ENCODE data around the gene GALNT10.
"Not testable (repeated sequence)": the region's sequence is repeated elsewhere in the genome, so short reads cannot be mapped to it uniquely, and the experiment has no call there.

The GALNT10 gene

GRCh38 chr5:154356020-154356655, 165.6 kb downstream of the GALNT10 start:
- intact Hi-C loops (cut with DNase I): no loop called here
- no peak for DNase-seq

- DNase-seq: no peak
- intact Hi-C loops (cut with DNase I): no loop called here
These were observed 166.4 kb downstream of the GALNT10 start for GRCh38 chr5:154356958-154357357.

- intact Hi-C loops (cut with DNase I): no loop called here
- DNase-seq: no peak
These were observed 168.1 kb downstream of the GALNT10 start for GRCh38 chr5:154358516-154359220.

GRCh38 chr5:154359221-154359573, 168.7 kb downstream of the GALNT10 start:
- intact Hi-C loops (cut with DNase I): no loop called here
- DNase-seq: no peak

- DNase-seq; intact Hi-C loops (cut with DNase I): not testable (repeated sequence)
These were observed 169.7 kb downstream of the GALNT10 start for GRCh38 chr5:154360241-154360640.

GRCh38 chr5:154363411-154363810, 172.9 kb downstream of the GALNT10 start:
- no peak for DNase-seq
- intact Hi-C loops (cut with DNase I): no loop called here

- intact Hi-C loops (cut with DNase I): no loop called here
- DNase-seq: no peak
These were observed 174.2 kb downstream of the GALNT10 start for GRCh38 chr5:154364771-154365170.

- intact Hi-C loops (cut with DNase I): no loop called here
- no peak for DNase-seq
These were observed 175.3 kb downstream of the GALNT10 start for GRCh38 chr5:154365823-154366222.

GRCh38 chr5:154366353-154366752, 175.8 kb downstream of the GALNT10 start:
- intact Hi-C loops (cut with DNase I): no loop called here
- DNase-seq: no peak

GRCh38 chr5:154367101-154367500, 176.6 kb downstream of the GALNT10 start:
- DNase-seq: no peak
- intact Hi-C loops (cut with DNase I): no loop called here

- no peak for DNase-seq
- intact Hi-C loops (cut with DNase I): no loop called here
These were observed 177.7 kb downstream of the GALNT10 start for GRCh38 chr5:154368041-154368800.

- DNase-seq: no peak
These were observed 179.1 kb downstream of the GALNT10 start for GRCh38 chr5:154369682-154370081.

GRCh38 chr5:154370119-154370518, 179.6 kb downstream of the GALNT10 start:
- DNase-seq: no peak
- intact Hi-C loops (cut with DNase I): no loop called here

More at GRCh38 chr5:154369682-154370081, 179.1 kb downstream of the GALNT10 start:
- intact Hi-C loops (cut with DNase I): no loop called here

GRCh38 chr5:154370813-154371212, 180.3 kb downstream of the GALNT10 start:
- DNase-seq: peak in 10 of 42 donors; percentile 11 to 49 (median 20)
- intact Hi-C loops (cut with DNase I): no loop called here

- intact Hi-C loops (cut with DNase I): no loop called here
These were observed 181.2 kb downstream of the GALNT10 start for GRCh38 chr5:154371687-154372086.

GRCh38 chr5:154372661-154373060, 182.1 kb downstream of the GALNT10 start:
- intact Hi-C loops (cut with DNase I): no loop called here
- DNase-seq: no peak

More at GRCh38 chr5:154371687-154372086, 181.2 kb downstream of the GALNT10 start:
- DNase-seq: no peak

GRCh38 chr5:154373326-154373725, 182.8 kb downstream of the GALNT10 start:
- intact Hi-C loops (cut with DNase I): no loop called here
- DNase-seq: no peak

- intact Hi-C loops (cut with DNase I): no loop called here
These were observed 183.2 kb downstream of the GALNT10 start for GRCh38 chr5:154373729-154374179.

GRCh38 chr5:154374264-154374663, 183.7 kb downstream of the GALNT10 start:
- DNase-seq: no peak
- intact Hi-C loops (cut with DNase I): no loop called here

More at GRCh38 chr5:154373729-154374179, 183.2 kb downstream of the GALNT10 start:
- DNase-seq: no peak

Data from head of caudate nucleus (tissue), 42 donors.